HepG2 (cell line): ENCODE results near the gene MYO1C. TPM values are rescaled to one million over a fixed set of nuclear protein-coding genes. Genes with fewer than 3 reads are reported as not detected.

Experiments
- FOXK1 ChIP-seq: sonication (generic); formaldehyde crosslinking; IDR thresholded peaks from 2 replicates; pipeline ENCODE4 v1.4.0; 2020; ENCODE audit warnings: low read depth, missing genetic modification reagents, borderline replicate concordance
- FOXO1 ChIP-seq: sonication (generic); formaldehyde crosslinking; IDR thresholded peaks from 2 replicates; pipeline ENCODE4 v1.4.0; 2020; ENCODE audit warnings: missing genetic modification reagents
- HOXA5 ChIP-seq: sonication (generic); formaldehyde crosslinking; IDR thresholded peaks from 2 replicates; pipeline ENCODE4 v1.4.0; 2020; ENCODE audit warnings: missing genetic modification reagents
- KMT2A ChIP-seq: sonication (generic); formaldehyde crosslinking; IDR thresholded peaks from 2 replicates; pipeline ENCODE4 v1.4.0; 2020; ENCODE audit warnings: missing genetic modification reagents
- ZBTB40 ChIP-seq, 2 experiments: fragments of 450-650 bp in 1 of 2; sonication (generic) in 1 of 2; formaldehyde crosslinking in 1 of 2; IDR thresholded peaks; 2 replicates each; pipeline versions ENCODE4 v1.6.1 to v1.8.0; 2016 to 2022; ENCODE audit warnings: antibody characterized with exemption in 1 of 2, mild to moderate bottlenecking in 1 of 2, missing genetic modification reagents in 1 of 2
- ZMYM4 ChIP-seq: sonication (generic); formaldehyde crosslinking; IDR thresholded peaks from 2 replicates; pipeline ENCODE4 v1.8.1; 2023; ENCODE audit warnings: mild to moderate bottlenecking, missing genetic modification reagents
- ZNF318 ChIP-seq: sonication (generic); formaldehyde crosslinking; IDR thresholded peaks from 2 replicates; pipeline ENCODE4 v1.4.0; 2020; ENCODE audit warnings: mild to moderate bottlenecking, missing genetic modification reagents
- ZSCAN31 ChIP-seq: sonication (generic); formaldehyde crosslinking; IDR thresholded peaks from 2 replicates; pipeline ENCODE4 v1.5.0; 2020; ENCODE audit warnings: low read depth, mild to moderate bottlenecking, missing genetic modification reagents
- polyA plus RNA-seq, 8 experiments: library from polyadenylated mRNA; depleted of rRNA in 3 of 8; stranded (reverse) in 7 of 8; unstranded in 1 of 8; fragments of >200 nt; fragmentation: Illumina TruSeq in 4 of 8; extraction: Trizol in 4 of 8; gene quantifications; 2 replicates each; pipeline versions ENCODE4 v1.2.1 to v1.2.3, GENCODE V29; 2011 to 2016; ENCODE audit warnings: low read depth in 4 of 8, missing spikeins in 1 of 8, mixed read lengths in 1 of 8; ENCODE audit not compliant: insufficient read depth in 1 of 8
- total RNA-seq, 5 experiments: library from RNA; depleted of rRNA; stranded (reverse); fragments of >200 nt; fragmentation: Illumina TruSeq; extraction: Trizol; gene quantifications; 2 replicates each; pipeline ENCODE4 v1.2.3, GENCODE V29; 2016; ENCODE audit warnings: low read depth in 1 of 5

Gene MYO1C
- total and polyA plus RNA-seq, 2 of the 13 experiments (the other 11 are each of a cell fraction or from before 2014, with no cell fraction given) = 22.7 to 40.8 TPM

- peak; percentile 72 for TF ChIP-seq ZBTB40 (IDR thresholded peaks at IDR 0.05)
- peak; percentile 42; the same call in 1 of the 2 replicates for TF ChIP-seq ZBTB40 (CRISPR knock-in tag; IDR thresholded peaks at IDR 0.05)
- peak; percentile 75 for TF ChIP-seq ZSCAN31 (CRISPR knock-in tag)
- TF ChIP-seq KMT2A (CRISPR knock-in tag) = peak; percentile 77; the same call in 1 of the 2 replicates
- peak; percentile 16; the same call in 1 of the 2 replicates for TF ChIP-seq ZNF318
- no peak for TF ChIP-seq HOXA5 (CRISPR knock-in tag)
- peak; percentile 17; the same call in 1 of the 2 replicates for TF ChIP-seq ZMYM4 (CRISPR knock-in tag)
- TF ChIP-seq FOXK1 (CRISPR knock-in tag) = peak; percentile 93; the same call in 1 of the 2 replicates
- no peak for TF ChIP-seq FOXO1 (CRISPR knock-in tag)
Measured at GRCh38 chr17:1516388-1517161, 24.1 kb upstream of the MYO1C start, which contains the start of gene INPP5K (continued).
